H9 (cell line): ENCODE results near the gene BTBD3. TPM values are rescaled to one million over a fixed set of nuclear protein-coding genes. Genes with fewer than 3 reads are reported as not detected.

Experiments used
- DNase-seq: peaks from one replicate; pipeline ENCODE4 v3.0.0-alpha.2; 2017
- H2AFZ ChIP-seq: one replicate; pipeline ENCODE4 v1.6.1; 2013; ENCODE audit warnings: mild to moderate bottlenecking, low read length, control low read depth, moderate library complexity
- H2AK5ac ChIP-seq: 2 replicates; pipeline ENCODE4 v1.6.1; 2013; ENCODE audit warnings: low read length, control low read depth, mixed read lengths; ENCODE audit not compliant: insufficient read length
- H2BK120ac ChIP-seq: one replicate; pipeline ENCODE4 v1.6.1; 2013; ENCODE audit warnings: low read depth, mild to moderate bottlenecking, low read length, control low read depth, inconsistent platforms; ENCODE audit not compliant: poor library complexity, severe bottlenecking
- H2BK12ac ChIP-seq: 2 replicates; pipeline ENCODE4 v1.6.1; 2013; ENCODE audit warnings: low read length, control low read depth, mixed read lengths, low read depth; ENCODE audit not compliant: insufficient read length
- H2BK15ac ChIP-seq: 2 replicates; pipeline ENCODE4 v1.6.1; 2013; ENCODE audit warnings: low read depth, low read length, control low read depth
- H2BK20ac ChIP-seq: one replicate; pipeline ENCODE4 v1.6.1; 2013; ENCODE audit warnings: low read depth, mild to moderate bottlenecking, low read length, control low read depth, inconsistent platforms; ENCODE audit not compliant: poor library complexity, severe bottlenecking
- H2BK5ac ChIP-seq: 2 replicates; pipeline ENCODE4 v1.6.1; 2013; ENCODE audit warnings: low read length, control low read depth, mixed read lengths; ENCODE audit not compliant: insufficient read length
- H3K14ac ChIP-seq: 2 replicates; pipeline ENCODE4 v1.6.1; 2013; ENCODE audit warnings: low read length, control low read depth; ENCODE audit not compliant: insufficient read depth
- H3K18ac ChIP-seq: 2 replicates; pipeline ENCODE4 v1.6.1; 2013; ENCODE audit warnings: low read depth, mild to moderate bottlenecking, mixed read lengths, low read length, control low read depth; ENCODE audit not compliant: insufficient read length
- H3K23ac ChIP-seq: 2 replicates; pipeline ENCODE4 v1.6.1; 2013; ENCODE audit warnings: low read length, control low read depth, mixed read lengths, low read depth; ENCODE audit not compliant: insufficient read length
- H3K23me2 ChIP-seq: 2 replicates; pipeline ENCODE4 v1.6.1; 2013; ENCODE audit warnings: low read depth, mild to moderate bottlenecking, mixed read lengths, low read length, control low read depth; ENCODE audit not compliant: insufficient read length, poor library complexity, severe bottlenecking
- H3K27ac ChIP-seq: 2 replicates; pipeline ENCODE4 v1.5.1; 2013; ENCODE audit warnings: low read length, control low read depth, mixed read lengths, low read depth; ENCODE audit not compliant: insufficient read length
- H3K27me3 ChIP-seq: 2 replicates; pipeline ENCODE4 v1.6.1; 2013; ENCODE audit warnings: low read length, control low read depth, inconsistent platforms; ENCODE audit not compliant: insufficient read depth
- H3K4ac ChIP-seq: 2 replicates; pipeline ENCODE4 v1.6.1; 2013; ENCODE audit warnings: low read depth, mild to moderate bottlenecking, control low read depth, inconsistent platforms, low read length, moderate library complexity
- H3K4me1 ChIP-seq: 2 replicates; pipeline ENCODE4 v1.6.1; 2013; ENCODE audit warnings: low read length, control low read depth, inconsistent platforms; ENCODE audit not compliant: insufficient read depth
- H3K4me2 ChIP-seq: 2 replicates; pipeline ENCODE4 v1.6.1; 2013; ENCODE audit warnings: low read length, control low read depth, mixed read lengths; ENCODE audit not compliant: insufficient read length, insufficient read depth
- H3K56ac ChIP-seq: 2 replicates; pipeline ENCODE4 v1.6.1; 2013; ENCODE audit warnings: low read depth, mild to moderate bottlenecking, mixed read lengths, low read length, control low read depth; ENCODE audit not compliant: insufficient read length
- H3K79me1 ChIP-seq: 2 replicates; pipeline ENCODE4 v1.6.1; 2013; ENCODE audit warnings: low read depth, mild to moderate bottlenecking, moderate library complexity, low read length, control low read depth, inconsistent platforms; ENCODE audit not compliant: insufficient read depth, poor library complexity, severe bottlenecking
- H3K79me2 ChIP-seq: 2 replicates; pipeline ENCODE4 v1.6.1; 2013; ENCODE audit warnings: low read length, control low read depth, inconsistent platforms; ENCODE audit not compliant: insufficient read depth
- H3K9ac ChIP-seq: 2 replicates; pipeline ENCODE4 v1.6.1; 2013; ENCODE audit warnings: low read length, control low read depth, mixed read lengths; ENCODE audit not compliant: insufficient read length; ENCODE audit errors: extremely low read depth
- H3K9me3 ChIP-seq: one replicate; pipeline ENCODE4 v1.6.1; 2013; ENCODE audit warnings: low read depth, low read length, inconsistent platforms; ENCODE audit not compliant: control insufficient read depth
- H3T11ph ChIP-seq: one replicate; pipeline ENCODE4 v1.6.1; 2013; ENCODE audit warnings: mild to moderate bottlenecking, low read length, control low read depth, inconsistent platforms
- H4K20me1 ChIP-seq: one replicate; pipeline ENCODE4 v1.6.1; 2013; ENCODE audit not compliant: control insufficient read depth, insufficient read length, insufficient read depth
- H4K5ac ChIP-seq: 2 replicates; pipeline ENCODE4 v1.6.1; 2013; ENCODE audit warnings: low read depth, mild to moderate bottlenecking, mixed read lengths, low read length, control low read depth; ENCODE audit not compliant: insufficient read length
- H4K8ac ChIP-seq: replicated peaks from 2 replicates; pipeline ENCODE4 v1.6.1; 2013; ENCODE audit warnings: low read length, control low read depth, mixed read lengths, low read depth; ENCODE audit not compliant: insufficient read length
- H4K91ac ChIP-seq: 2 replicates; pipeline ENCODE4 v1.6.1; 2013; ENCODE audit warnings: low read depth, mild to moderate bottlenecking, moderate library complexity, mixed read lengths, low read length, control low read depth; ENCODE audit not compliant: insufficient read length
- H3K27ac Mint-ChIP-seq, 3 experiments: 2 replicates in 2 of 3; 3 replicates in 1 of 3; pipeline ENCODE4 v1.8.0; 2020 to 2021; ENCODE audit warnings: mixed read lengths in 3 of 3, mild to moderate bottlenecking in 1 of 3, moderate library complexity in 1 of 3
- H3K27me3 Mint-ChIP-seq: 2 replicates; pipeline ENCODE4 v1.8.0; 2021; ENCODE audit warnings: low read depth, mild to moderate bottlenecking, moderate library complexity, mixed read lengths
- H3K36me3 Mint-ChIP-seq, 3 experiments: 2 replicates in 2 of 3; 3 replicates in 1 of 3; pipeline ENCODE4 v1.8.0; 2020 to 2021; ENCODE audit warnings: low read depth in 3 of 3, mixed read lengths in 3 of 3; ENCODE audit not compliant: insufficient read depth in 1 of 3
- H3K4me1 Mint-ChIP-seq, 2 experiments: 2 replicates each; pipeline ENCODE4 v1.8.0; 2020; ENCODE audit warnings: mixed read lengths in 2 of 2
- H3K4me3 Mint-ChIP-seq, 2 experiments: 2 replicates in 1 of 2; 3 replicates in 1 of 2; pipeline ENCODE4 v1.8.0; 2020 to 2021; ENCODE audit warnings: mild to moderate bottlenecking in 2 of 2, mixed read lengths in 2 of 2, moderate library complexity in 1 of 2
- H3K9me3 Mint-ChIP-seq, 2 experiments: 2 replicates in 1 of 2; 3 replicates in 1 of 2; pipeline ENCODE4 v1.8.0; 2020; ENCODE audit warnings: mild to moderate bottlenecking in 2 of 2, mixed read lengths in 2 of 2, moderate library complexity in 1 of 2
- WGBS: extraction: QIAGEN DNeasy Blood & Tissue Kit; methylation state at CpG from one replicate; pipeline ENCODE4 v1.1.7; 2013; ENCODE audit warnings: missing lambda C conversion rate, low lambda C conversion rate, mixed read lengths; ENCODE audit not compliant: insufficient read length; ENCODE audit errors: extremely low coverage; 5-methylcytosine and 5-hydroxymethylcytosine counted together
- total RNA-seq: library from RNA; stranded (reverse); gene quantifications from 2 replicates; pipeline ENCODE4 v1.2.1, GENCODE V29; 2021
- TF ChIP-seq, protein P1 (sequence below): fragments of 200-600 bp; sonication (generic); conservative IDR thresholded peaks from 3 replicates; pipeline ENCODE4 v1.8.0; 2021; ENCODE audit warnings: antibody characterized with exemption, mild to moderate bottlenecking

Gene BTBD3
- total RNA-seq, 1 experiment from 2014 or later, result 62.1 TPM

DNA sequence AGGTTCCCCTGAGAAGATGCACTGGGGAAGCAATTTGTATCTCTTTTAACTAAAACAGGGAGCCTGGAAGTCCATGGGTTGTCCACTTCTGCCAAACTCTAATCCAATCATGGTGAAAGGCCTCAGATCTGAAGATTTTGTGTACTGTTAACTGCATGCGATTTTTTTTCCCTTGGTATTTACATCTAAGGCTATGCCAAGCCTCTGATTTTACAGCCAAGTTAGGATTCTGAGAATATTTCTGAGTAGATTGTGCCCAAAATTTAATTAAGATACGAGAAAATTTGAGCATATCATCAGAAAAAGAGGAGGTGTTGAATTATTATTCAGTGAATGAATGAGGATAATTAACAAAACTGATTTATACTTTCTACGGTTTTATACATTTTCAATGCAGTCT is 34.0 kb downstream of the BTBD3 start:
- H3K79me1 ChIP-seq, result no peaks in the 10 kb centered on the region
- H3K27me3 Mint-ChIP-seq, result no peaks in the 10 kb centered on the region; the same call in 1 of the 2 replicates

More for the DNA sequence above, 34.0 kb downstream of the BTBD3 start:
- Histone ChIP-seq H4K8ac (no peak overlapping the region), H3K9me3 (no peaks in the 10 kb centered on the region), H4K20me1 (no peaks in the 10 kb centered on the region), H2BK20ac (no peak overlapping the region), H3K23ac (no peak overlapping the region), H3K27me3 (no peaks in the 10 kb centered on the region), H3K56ac (no peak overlapping the region), H3K23me2 (no peaks in the 10 kb centered on the region), H3K14ac (no peak overlapping the region), H3K4ac (no peak overlapping the region), H2AFZ (no peak overlapping the region), H3K79me2 (no peaks in the 10 kb centered on the region), H4K5ac (no peak overlapping the region), H2BK15ac (no peak overlapping the region), H3K4me2 (no peak overlapping the region), H2BK120ac (no peak overlapping the region), H3K18ac (no peak overlapping the region), H2AK5ac (no peak overlapping the region), H3K9ac (no peak overlapping the region), H2BK12ac (no peak overlapping the region), H4K91ac (no peak overlapping the region), H3K27ac (no peak overlapping the region), H3K4me1 (no peaks in the 10 kb centered on the region), H2BK5ac (no peak overlapping the region), H3T11ph (no peak overlapping the region)
- no peak for DNase-seq
- Mint-ChIP-seq H3K27ac (no peak overlapping the region), H3K36me3 (peaks cover 2 to 8% (median 6%) of the 10 kb centered on the region in 3 experiments; a peak in 3 of 7 replicates), H3K4me1 (no peaks in the 10 kb centered on the region), H3K4me3 (no peak overlapping the region), H3K9me3 (peaks cover 8 to 10% of the 10 kb centered on the region in 2 experiments; a peak in 4 of 5 replicates)
- no CpG with 5 or more reads among the region's 3 CpGs for WGBS
- TF ChIP-seq, protein P1, sequence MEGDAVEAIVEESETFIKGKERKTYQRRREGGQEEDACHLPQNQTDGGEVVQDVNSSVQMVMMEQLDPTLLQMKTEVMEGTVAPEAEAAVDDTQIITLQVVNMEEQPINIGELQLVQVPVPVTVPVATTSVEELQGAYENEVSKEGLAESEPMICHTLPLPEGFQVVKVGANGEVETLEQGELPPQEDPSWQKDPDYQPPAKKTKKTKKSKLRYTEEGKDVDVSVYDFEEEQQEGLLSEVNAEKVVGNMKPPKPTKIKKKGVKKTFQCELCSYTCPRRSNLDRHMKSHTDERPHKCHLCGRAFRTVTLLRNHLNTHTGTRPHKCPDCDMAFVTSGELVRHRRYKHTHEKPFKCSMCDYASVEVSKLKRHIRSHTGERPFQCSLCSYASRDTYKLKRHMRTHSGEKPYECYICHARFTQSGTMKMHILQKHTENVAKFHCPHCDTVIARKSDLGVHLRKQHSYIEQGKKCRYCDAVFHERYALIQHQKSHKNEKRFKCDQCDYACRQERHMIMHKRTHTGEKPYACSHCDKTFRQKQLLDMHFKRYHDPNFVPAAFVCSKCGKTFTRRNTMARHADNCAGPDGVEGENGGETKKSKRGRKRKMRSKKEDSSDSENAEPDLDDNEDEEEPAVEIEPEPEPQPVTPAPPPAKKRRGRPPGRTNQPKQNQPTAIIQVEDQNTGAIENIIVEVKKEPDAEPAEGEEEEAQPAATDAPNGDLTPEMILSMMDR, result no peak
